CD4-positive, alpha-beta T cell treated with Interleukin-17A for 4 hours (primary cell): ENCODE measurements around the gene ZNF177.
"Not testable (repeated sequence)": the region's sequence is repeated elsewhere in the genome, so short reads cannot be mapped to it uniquely, and the experiment has no call there.

Source experiments
- DNase-seq: peaks from one replicate; pipeline ENCODE4 v3.0.0-alpha.2; 2020; ENCODE audit warnings: mixed read lengths

Gene ZNF177

DNA sequence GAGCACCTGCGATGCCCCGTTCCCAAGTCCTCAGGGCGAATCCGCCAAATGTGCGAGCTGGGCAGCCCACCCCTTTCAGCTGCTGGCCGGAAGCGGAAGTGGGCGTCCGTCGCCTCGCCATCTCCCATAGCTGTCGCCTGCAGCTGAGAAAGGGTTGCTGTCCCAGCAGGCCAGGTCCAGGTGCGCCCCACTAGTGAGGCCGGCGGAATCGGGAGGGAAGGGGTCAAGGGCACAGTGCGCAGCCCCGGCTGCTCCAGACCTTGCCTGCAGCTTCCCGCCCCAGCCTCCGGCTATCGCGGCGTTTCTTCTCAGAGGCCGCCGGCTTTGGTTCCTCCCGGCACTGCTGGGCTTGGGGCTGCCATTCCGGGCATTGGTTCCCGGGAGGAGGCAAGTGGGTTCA lies at the start of gene ZNF177:
Gene ZNF177 (plus strand): TSS at position 109 of the 400 bp plus-strand sequence. CDS start 15,299 bp downstream, outside the sequence.
- no peak for DNase-seq

DNA sequence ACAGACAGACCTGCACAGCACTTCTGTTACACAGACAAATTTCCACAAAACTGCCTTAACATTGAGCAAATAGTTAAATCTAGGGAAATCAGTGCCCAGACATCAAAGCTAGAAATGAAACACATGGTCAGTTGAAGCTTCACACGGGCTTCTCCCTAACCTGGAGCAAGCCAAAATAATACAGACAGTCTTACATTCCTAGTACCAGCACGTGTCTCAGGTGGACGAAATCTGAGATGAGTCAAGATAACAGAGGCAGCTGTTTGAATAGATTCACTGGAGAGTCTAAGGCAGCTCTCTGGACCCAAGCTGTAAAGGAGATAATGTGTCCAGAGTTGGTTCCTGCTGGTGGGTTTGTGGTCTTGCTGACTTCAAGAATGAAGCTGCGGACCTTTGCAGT lies 49.1 kb upstream of the ZNF177 start:
- DNase-seq = no peak

DNA sequence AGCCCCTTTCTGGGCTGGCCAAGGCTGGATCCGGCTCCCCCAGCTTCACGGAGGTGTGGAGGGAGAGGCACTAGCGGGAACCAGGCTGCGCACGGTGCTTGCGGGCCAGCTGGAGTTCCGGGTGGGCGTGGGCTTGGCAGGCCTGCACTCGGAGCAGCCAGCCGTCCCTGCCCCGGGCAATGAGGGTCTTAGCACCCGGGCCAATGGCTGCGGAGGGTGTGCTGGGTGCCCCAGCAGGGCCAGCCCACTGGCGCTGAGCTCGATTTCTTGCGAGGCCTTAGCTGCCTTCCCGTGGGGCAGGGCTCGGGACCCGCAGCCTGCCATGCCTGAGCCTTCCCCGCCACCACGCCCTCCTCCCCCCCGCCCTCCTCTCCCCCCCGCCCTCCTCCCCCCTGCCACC lies 41.5 kb upstream of the ZNF177 start:
- no peak for DNase-seq

DNA sequence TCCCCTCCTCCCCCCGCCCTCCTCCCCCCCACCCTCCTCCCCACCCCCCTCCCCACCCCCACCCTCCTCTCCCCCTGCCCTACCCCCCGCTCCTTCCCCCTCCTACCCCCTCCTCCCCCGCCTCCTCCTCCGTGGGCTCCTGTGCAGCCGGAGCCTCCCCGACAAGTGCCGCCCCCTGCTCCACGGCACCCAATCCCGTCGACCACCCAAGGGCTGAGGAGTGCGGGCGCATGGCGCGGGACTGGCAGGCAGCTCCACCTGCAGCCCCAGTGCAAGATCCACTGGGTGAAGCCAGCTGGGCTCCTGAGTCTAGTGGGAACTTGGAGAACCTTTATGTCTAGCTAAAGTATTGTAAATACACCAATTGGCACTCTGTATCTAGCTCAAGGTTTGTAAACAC lies 41.1 kb upstream of the ZNF177 start:
- not testable (repeated sequence) for DNase-seq

DNA sequence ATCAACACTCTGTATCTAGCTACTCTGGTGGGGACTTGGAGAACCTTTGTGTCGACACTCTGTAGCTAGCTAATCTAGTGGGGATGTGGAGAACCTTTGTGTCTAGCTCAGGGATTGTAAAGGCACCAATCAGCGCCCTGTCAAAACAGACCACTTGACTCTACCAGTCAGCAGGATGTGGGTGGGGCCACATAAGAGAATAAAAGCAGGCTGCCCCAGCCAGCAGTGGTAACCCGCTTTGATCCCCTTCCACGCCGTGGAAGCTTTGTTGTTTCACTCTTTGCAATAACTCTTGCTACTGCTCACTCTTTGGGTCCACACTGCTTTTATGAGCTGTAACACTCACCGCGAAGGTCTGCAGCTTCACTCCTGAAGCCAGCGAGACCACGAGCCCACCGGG lies 40.6 kb upstream of the ZNF177 start:
- not testable (repeated sequence) for DNase-seq

DNA sequence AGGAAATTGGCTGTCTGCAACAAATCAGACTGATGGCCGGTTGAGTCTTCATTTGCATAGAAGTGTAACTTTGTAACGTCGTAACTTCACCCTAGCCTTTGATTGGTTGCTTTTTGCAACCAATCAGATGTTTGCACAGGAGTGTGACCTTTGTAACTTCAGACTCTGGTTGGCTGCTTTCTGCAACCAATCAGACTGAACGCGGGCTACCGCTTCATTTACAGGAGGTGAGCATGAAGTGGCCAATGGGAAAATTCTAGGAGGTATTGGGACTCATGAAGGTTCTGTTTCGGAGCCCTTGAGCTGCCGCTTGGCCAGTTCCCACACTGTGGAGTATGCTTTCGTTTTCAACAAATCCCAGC lies 39.3 kb upstream of the ZNF177 start:
- DNase-seq = no peak

DNA sequence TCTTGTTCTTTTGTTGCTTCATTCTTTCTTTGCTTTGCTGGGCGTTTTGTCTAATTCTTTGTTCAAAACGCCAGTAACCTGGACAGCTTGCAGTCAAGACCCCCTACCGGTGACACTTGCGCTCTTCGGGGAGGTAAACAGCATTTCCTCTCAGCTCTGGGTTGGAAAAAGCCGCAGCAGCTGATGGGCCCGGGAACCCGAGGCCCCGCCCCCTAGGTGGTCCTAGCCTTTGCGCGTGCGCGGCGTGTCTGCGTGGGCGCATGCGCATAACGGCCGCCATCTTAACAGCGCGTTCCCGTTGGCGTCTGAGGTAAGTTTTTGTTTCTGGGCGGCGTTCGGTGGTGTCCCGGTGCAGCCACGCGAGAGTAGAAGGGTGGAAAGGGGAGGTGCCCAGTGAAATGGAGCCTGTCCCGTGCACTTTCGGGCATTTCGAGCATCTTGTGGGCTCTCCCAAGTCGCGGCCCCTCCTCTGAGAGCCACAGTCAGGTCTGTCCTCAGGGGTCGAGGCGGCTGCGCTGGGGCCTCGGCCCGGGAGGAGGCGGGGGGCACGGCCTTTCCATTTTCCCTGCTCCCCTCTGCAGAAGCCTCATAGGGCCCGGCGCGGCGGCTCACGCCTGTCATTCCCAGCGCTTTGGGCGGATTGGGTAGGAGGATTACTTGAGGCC lies 38.8 kb upstream of the ZNF177 start, which contains the start of gene ZNF559:
Gene ZNF559 (plus strand): TSS at position 261 of the 665 bp plus-strand sequence. CDS start 14,371 bp downstream, outside the sequence.
- peak; percentile 97 for DNase-seq

DNA sequence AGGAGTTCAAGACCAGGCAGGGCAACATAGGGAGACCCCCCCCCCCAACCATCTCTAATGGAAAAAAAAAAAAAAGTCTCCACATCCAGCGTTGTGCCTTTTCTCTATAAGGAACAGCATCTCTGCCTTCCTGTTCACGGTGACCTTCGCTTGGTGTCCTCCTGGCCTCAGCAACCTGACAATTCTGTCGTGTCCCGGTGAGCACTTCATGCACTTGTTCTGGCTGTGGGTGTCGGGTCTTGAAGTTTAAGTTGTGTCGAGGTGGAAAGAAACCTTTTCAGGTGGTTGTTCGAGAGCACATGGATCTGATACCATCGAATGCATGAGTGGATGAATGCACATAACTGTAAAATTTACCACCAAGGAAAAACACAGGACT lies 38.2 kb upstream of the ZNF177 start:
- no peak for DNase-seq

DNA sequence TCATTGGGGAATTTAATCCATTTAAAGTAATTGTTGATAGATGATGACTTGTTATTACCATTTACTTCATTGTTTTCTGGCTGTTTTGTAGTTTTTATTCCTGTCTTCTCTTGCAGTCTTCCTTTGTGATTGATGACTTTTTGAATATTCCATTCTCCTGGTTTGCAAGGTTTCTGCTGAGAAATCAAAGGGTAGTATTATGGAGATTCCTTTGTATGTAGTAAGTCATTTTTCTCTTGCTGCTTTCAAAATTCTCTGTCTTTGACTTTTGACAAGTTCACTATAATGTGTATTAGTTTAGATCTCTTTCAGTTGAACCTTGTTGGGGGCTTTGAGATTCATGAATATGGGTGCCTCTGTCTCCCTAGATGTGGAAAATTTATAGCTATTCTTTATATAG lies 32.8 kb upstream of the ZNF177 start:
- no peak for DNase-seq

DNA sequence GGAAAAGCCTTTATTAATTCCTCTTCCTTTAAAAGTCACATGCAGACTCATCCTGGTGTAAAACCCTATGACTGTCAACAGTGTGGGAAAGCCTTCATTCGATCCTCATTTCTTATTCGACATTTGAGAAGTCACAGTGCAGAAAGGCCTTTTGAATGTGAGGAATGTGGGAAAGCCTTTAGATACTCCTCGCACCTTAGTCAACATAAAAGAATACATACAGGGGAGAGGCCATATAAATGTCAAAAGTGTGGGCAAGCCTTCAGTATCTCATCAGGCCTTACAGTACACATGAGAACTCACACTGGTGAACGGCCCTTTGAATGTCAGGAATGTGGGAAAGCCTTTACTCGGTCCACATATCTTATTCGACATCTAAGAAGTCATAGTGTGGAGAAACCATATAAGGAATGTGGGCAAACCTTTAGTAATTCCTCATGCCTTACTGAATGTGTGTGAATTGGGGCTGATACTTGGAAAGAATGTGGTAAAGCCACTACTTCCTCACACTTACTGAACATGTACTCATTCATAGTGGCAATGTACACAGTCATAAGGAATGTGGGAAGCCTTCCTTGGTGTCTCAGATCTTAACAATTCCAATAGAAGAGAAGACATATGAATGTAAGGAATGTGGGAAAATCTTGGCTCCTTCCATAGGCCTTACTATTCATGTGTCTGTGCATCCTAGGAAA lies 20.1 kb upstream of the ZNF177 start:
- DNase-seq = no peak

DNA sequence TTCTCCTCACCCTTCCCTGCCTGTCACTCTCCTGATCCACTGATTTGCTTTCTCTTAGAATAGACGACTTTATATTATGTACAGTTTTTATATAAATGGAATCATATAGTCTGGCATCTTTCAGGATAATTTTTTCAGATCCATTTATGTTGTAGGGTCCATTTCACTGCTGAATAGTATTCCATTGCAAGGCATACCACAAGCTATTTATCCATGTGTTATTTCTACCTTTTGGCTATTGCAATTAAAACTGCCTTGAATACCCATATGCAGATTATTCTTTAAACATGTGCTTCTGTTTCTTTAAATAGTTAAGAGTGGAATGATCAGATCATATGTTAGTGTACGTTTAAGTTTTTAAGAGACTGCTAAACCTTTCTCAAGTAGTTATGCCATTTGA lies 17.8 kb upstream of the ZNF177 start:
- DNase-seq = no peak

DNA sequence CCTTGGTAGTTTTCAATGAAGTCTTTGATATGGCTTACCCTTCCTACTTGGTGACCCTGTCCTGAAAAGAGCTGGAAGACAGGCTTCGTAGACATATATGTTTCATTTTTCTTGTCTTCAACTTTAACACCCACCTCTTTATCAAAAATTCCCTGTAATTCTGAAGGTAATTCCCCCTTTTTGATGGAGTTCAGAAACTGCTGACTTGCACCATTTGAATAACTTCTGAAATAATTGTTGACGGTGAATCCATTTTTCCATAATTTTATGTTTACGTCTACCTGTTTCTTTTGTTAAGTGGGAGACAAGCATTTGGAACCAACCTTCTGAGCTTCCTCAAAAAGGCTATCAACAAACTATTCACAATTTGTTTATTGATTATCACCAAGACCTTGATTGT lies 14.6 kb upstream of the ZNF177 start:
- DNase-seq = no peak

DNA sequence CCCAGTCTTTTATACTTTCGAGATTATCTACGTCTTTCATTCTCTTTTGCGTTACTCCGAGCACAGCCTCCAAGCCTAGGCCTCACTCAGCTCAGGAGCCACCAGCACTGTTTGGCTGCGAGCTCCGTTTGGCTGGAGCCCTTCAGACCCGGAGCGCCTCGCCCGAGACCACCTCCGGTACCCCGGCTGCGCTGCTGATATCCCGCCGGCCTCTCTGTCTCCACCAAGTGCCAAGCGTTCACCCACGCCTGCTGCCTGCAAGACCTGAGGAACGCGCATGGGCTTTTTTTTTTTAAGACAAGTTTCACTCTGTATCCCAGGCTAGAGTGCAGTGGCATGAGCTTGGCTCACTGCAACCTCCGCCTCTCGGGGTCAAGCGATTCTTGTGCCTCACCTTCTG lies 14.1 kb upstream of the ZNF177 start:
- no peak for DNase-seq

DNA sequence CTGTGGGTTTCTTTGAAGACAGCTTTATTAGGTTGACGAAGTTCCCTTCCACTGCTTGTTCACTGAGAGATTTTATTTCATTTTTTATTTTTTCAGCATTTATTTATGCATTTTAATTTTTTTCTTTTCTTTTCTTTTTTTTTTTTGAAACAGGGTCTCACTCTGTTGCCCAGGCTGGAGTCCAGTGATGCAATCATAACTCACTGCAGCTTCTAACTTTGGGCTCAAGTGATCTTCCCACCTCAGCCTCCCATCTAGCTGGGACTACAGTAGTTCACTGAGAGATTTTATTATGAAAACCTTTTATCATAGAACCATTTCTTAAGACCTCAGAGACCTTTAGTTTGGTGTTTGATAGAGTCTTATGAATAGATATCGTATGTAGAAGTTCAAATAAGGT lies 10.3 kb upstream of the ZNF177 start:
- DNase-seq = no peak

DNA sequence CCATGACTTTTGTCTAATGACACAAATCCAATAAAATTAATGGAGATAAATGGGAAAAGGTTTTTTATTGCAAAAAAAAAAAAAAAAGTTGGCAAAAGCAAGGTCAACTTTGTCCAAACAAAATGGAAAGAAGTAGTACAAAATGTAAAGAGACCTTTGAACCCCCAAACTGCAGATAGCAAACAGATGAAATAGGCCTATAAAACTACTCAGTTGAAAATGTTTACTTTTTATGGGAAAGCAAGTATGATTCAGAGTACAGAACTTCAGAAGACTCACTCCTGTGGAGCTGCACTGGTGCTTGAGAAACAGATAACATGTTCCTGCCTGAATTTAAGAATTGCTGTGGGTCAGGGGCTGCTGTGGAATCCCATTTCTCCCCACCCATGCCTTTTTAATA lies 9.8 kb upstream of the ZNF177 start:
- no peak for DNase-seq

DNA sequence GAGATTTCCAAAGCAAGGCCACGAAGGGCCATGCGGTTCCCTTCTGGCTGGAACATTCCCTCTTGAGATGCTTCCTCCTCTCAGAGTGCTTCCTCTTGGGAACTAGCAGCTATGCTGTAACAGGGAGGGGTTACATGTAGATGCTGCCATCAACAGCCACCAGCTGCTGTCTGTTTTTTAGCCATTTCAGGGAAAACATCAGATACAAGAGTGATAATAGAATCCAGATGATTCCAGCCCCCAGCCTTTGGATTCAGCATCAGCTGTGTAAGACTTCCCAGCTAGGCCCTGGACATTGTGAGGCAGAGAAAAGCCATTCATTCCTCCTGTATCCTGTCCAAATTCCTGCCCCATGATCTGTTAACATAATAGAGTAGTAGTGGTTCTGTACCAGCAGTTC lies 8.2 kb upstream of the ZNF177 start:
- no peak for DNase-seq

DNA sequence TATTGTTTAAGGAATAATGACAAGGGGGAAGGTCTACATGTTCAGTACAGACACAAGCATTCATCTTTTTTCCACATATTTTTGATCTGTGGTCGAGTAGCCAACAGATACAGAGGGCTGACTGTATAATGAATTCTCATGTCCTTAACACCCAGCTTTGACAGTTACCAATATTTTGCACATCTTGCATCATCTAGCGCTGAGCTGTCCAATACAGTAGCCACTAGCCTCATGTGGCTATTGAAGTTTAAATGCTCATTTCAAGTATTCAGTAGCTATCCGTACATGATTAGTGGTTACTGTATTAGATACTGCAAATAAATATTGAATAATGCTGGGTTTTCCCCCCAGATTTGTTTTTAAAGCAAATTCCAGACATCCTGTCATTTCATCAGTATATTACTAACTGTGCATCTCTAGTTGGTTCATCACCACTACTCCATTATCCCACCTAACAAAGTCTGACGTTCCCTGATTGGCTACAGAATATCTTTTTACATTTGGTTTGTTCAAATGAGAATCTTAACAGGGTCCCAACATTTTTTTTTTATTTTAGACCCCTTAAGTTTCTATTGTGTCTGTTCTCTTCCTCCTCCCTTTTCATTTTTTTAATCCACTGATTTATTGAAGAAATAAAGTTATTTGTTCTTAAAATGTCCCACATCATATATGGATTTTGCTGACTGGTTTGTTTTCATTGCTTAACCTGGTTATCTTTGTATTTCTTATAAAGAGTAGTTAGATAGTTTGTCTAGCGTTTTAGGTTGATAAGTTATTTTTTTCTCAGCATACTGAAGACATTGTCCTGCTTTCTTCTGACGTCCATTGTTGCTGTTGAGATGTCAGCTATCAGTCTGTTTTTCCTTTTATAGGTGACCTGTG lies 8.2 kb downstream of the ZNF177 start:
- DNase-seq = no peak

DNA sequence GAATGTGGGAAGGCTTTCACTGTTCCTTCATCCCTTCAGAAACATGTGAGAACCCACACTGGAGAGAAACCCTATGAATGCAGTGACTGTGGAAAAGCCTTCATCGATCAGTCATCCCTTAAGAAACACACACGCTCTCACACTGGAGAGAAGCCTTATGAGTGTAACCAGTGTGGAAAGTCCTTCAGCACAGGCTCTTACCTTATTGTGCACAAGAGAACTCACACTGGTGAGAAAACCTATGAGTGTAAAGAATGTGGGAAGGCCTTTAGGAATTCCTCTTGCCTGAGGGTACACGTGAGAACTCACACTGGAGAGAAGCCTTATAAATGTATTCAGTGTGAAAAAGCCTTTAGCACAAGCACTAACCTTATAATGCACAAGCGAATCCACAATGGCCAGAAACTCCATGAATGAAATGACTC lies 18.6 kb downstream of the ZNF177 start:
- no peak for DNase-seq

DNA sequence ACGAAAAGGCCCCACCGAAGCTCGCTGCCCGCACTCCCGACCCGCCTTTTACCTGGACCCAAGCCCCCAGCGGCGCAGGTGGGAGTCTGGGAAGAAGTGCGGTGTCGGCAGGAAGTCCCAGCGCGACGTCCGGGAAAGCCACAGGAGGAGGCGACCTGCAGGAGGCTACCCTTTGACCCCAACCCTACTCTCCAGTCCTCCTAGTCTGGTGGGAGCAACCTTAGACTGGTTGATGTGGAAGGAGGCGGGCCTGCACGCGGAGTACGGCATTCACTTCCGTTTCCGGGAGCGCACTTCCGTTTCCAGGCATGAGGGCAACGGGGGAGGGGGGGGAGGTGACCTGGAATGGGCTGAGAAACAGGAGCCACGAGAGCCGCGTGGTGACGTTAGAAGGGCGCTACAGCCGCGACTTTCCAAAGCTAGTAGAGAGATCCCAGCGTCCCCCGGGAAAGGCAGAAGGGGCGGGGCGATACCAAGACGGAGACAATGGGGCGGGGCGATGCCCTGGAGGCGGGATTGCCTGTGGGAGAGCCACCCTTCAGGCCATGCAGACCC lies 44.1 kb downstream of the ZNF177 start:
- DNase-seq = peak; percentile 60

DNA sequence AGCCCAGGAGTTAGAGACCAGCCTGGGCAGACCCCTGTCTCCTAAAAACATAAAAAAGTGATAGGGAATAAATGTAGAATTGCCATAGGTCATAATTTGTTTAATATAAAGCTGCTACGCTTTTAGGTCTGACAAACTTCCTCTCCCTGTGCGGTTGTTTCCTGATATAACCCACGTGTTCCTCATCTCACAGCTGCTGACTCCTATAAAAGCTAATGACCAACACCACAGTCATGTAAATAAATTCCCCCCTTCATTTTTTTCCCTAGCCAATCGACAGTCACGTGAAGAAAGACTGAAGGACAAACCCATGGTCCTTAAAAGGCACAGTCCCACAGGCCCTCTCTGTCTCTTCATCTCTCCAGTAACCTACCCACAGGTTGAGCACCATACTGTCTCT lies 45.0 kb downstream of the ZNF177 start:
- no peak for DNase-seq

DNA sequence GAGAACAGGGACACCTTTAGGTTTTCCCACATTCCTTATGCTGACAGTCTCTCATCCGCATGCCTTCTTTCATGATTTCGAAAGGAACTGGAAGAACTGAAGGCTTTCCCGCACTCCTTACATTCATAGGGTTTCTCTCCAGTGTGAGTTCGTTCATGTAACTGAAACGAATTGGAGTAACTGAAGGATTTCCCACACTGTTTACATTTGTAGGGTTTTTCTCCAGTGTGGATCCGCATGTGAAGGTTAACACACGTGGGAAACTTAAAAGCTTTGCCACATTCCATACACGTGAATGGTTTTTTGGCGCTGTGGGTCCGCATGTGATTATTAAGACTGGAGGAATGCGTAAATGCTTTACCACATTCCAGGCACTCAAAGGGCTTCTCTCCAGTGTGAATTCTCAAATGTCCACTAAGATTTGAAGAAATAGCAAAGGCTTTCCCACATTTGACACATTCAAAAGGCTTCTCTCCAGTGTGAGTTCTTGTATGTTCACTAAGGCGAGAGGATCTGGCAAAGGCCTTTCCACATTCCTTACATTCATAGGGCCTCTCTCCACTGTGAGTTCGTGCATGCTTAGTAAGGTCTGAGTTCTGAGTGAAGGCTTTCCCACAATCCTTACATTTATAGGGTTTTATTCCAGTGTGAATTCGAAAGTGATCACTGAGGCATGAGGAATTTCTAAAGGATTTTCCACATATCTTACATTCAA lies 50.6 kb downstream of the ZNF177 start:
- DNase-seq = no peak

DNA sequence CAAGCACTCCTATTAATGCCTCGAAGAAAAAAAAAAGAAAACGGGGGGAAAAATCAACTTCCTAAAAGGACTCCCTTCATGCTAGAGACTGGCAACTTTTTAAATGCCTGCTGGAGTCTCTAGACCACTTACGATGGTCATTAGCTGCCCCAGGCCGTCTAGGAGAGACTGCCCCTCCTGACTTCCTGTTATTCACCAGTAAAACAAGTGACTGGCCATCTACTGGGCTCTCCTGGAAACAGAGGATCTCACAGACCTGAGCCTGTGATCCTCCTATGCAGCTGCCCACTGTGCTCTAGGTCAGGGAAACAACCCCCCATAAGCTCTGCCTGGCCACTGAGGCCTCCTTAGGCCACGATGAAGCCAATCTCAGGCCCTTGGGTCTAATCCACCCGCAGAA lies 65.1 kb downstream of the ZNF177 start:
- DNase-seq = no peak

DNA sequence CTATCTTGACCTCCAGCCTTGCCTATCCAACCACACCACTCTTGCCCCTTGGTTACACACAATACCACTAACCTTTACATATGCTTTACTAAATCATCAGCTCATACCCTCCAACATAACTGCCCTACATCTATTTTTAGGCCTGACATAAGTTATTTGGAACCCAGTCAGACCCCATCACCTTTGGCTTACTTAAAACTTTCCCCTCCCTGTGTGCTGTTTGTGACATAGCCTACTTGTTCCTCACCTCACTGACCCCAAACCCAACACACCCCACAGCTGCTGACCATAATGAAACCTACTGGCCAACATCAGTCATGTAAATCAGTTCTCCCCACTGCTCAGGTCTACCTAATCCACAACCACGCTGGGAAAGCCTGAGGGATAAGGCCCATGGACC lies 67.6 kb downstream of the ZNF177 start:
- DNase-seq = no peak
